ENCODE data around the gene TTLL4.
A peak's percentile ranks its signal among the peaks of the same experiment; 100 is the strongest.
"Not testable (repeated sequence)": the region's sequence is repeated elsewhere in the genome, so short reads cannot be mapped to it uniquely, and the experiment has no call there.

TTLL4 gene

DNA sequence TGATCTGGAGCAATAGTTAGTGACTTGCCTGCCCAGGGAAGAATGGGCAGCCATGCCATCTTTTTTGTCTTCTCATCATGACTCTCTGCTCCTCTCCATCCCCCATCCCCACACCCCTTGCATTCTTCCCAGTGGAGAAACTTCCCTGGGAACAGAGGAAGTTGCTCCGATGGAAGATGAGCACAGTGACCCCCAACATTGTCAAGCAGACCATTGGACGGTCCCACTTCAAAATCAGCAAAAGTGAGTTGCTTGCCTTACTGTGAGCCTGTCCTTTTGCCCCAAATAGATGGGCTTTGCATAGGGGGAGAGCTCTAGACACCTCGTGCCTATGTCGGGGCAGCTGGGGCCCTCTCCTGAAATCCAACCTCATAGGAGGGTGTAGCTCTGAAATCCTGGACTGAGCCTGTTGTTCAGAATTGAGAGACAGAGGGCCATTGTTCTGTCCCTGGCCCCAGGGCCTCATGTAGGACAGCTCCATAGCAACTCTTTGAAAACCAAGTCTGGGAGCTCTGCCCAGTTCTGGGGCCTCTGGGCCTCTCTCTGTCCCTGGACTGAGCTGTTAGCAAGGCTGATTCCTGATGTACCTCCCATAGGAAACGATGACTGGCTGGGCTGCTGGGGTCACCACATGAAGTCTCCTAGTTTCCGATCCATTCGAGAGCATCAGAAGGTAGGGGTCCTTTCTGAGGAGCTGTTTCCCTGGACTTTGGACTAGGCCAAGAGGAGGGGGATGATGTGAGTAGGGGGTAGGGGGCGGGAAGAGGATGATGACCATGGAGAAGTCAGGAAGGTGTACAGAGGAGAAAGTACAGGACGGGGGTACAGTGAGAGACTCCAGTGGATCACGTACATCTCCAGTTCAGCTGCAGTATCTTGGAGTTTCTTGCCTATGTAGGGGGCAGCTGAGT, 35.2 kb downstream of the TTLL4 start:
- DNase-seq (ENCODE audit: low spot score) = peak; percentile 100

DNA sequence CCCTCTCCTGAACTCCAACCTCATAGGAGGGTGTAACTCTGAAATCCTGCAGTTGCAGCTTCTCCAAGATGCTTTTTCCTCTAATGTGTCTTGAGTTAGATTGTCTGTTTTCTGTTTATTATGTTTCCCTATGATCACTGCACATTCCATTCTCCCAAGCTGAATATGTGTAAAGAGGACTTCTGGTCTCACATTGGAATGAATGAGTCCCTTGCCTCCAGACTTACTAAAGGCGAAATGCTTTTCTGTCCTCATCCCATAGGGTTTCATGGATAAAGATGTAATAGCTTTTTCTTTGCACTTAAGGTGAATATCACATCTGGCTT, 35.8 kb downstream of the TTLL4 start:
- peak; percentile 28 for DNase-seq (ENCODE audit: low spot score)

DNA sequence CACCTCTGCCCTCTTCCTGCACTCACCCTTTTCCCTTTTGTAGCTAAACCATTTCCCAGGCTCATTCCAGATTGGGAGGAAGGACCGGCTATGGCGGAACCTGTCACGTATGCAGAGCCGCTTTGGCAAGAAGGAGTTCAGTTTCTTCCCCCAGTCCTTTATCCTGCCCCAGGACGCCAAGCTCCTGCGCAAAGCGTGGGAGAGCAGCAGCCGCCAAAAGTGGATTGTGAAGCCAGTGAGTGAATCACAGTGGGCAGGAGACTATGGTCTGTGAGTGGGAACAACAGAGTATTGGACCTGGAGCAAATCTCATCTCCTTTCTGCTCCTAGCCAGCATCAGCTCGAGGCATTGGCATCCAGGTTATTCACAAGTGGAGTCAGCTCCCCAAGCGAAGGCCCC, 36.3 kb downstream of the TTLL4 start:
- DNase-seq (ENCODE audit: low spot score) = no peak

DNA sequence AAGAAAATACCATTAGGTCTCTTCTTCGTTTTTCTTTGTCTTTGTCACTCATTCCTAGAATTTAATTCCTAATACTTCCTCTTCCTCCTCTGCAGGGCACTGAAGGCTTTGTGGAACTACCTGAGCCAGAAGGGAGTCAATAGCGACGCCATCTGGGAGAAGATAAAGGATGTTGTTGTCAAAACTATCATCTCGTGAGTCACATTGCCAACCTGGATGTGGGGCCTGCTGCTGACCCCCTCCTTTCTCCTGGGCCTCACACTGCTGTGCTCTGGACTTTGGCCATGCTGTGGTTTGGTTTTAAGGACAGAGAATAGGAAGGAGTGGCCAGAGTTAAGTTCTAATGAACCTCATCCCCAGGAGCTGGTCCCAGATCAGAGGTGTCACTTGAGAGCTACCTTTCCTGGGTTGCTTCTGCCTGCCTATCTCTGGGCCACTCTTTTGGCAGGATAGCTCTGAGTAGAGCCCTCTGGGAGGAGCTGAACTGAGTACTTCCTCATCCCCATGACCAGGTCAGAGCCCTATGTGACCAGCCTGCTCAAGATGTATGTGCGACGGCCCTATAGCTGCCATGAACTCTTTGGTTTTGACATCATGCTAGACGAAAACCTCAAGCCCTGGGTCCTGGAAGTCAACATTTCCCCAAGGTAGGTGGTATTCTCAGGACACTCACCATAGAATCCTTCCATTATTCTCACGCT, 38.3 kb downstream of the TTLL4 start:
- no peak for DNase-seq (ENCODE audit: low spot score)

DNA sequence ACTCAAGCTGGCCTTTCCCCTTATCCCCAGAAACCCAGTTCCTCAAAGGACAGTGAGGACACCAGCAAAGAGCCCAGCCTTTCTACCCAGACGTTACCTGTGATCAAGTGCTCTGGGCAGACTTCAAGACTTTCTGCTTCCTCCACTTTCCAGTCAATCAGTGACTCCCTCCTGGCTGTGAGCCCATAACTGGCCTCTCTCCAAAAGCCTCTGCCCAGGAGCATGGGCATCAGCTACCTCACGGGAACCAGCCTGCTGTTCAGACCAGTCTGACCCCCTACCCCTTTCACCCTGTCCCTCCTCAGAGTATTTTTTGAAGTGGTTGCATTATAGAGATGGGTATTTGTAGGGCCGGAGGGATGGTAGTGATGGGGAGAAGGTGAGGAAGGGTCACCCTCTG, 43.6 kb downstream of the TTLL4 start:
- no peak for DNase-seq (ENCODE audit: low spot score)

DNA sequence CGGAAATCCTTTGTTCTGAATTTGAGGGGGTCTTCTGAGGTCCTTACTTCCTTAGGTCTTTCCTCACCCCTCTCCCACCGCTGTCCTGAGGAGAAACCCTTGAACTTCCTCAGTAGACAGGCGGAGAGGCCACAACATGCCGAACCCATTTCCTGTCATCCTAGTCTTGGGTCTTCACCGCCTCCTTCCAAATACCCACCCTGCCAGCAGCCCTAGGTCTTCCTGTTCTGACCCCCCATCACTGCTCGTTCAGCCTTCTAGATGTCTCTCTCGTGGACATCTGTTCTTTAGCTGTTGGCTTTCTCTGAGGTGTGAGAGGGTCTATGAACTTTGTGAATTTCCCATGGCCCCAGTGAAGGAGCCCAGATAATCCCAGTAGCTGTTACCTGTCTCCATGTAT, 44.1 kb downstream of the TTLL4 start:
- no peak for DNase-seq (ENCODE audit: low spot score)

DNA sequence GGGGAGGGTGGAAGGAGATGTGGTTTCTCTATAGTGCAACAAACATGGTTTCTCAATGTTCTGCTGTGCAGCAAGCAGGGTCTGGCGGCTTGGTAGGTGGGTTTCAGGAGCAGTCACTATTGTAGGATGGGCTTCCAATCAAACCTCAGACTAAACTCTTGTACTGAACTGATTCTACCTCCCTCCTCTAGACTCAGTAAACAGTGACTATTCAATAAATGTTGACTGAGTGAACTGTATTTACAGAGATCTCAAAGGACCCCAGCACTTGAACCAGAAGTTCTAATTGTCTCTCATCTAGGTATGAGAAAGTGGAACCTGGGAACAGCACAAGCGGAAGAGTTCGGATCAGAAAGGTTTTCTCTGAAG, 44.5 kb downstream of the TTLL4 start:
- no peak for DNase-seq (ENCODE audit: low spot score)

DNA sequence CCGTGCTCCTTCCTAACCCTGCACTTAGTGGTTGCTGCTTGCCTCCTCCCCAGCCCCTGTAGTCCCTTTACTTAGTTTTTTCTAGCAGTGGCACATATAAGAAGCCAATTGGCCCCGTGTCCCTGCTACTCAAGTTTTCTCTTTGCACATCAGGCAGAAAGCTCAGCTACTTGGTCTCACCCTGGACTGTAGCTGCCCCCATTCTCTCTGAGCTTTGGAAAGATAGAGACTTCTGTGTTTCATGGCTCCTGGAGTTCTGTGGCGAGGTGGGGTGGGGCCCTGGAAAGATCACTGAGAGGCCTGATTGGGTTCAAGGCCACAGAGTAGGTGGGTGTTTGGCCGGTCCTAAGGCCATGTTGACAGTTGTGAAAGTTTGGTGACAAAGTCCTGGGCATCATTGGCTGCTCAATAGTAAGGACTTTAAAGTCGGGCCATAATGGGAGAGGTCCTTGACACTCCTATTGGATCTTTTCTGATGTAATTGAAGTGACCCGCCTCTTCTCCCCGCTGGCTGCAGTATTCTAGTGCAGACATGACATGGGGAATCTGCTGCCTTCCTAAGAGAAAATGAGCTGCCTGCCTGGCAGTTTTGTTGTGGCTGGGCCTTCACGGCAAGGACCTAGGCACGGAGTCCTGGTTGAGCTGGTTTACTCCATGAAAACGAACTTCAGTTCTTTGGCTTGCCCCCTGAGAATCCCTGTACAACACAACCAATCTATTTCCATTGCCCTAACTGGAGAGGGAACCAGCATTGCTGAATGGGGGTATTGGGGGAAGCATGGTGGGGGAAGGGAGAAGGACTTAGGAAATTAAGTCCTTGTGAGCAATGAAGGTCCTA, 45.2 kb downstream of the TTLL4 start:
- no peak for DNase-seq (ENCODE audit: low spot score)

DNA sequence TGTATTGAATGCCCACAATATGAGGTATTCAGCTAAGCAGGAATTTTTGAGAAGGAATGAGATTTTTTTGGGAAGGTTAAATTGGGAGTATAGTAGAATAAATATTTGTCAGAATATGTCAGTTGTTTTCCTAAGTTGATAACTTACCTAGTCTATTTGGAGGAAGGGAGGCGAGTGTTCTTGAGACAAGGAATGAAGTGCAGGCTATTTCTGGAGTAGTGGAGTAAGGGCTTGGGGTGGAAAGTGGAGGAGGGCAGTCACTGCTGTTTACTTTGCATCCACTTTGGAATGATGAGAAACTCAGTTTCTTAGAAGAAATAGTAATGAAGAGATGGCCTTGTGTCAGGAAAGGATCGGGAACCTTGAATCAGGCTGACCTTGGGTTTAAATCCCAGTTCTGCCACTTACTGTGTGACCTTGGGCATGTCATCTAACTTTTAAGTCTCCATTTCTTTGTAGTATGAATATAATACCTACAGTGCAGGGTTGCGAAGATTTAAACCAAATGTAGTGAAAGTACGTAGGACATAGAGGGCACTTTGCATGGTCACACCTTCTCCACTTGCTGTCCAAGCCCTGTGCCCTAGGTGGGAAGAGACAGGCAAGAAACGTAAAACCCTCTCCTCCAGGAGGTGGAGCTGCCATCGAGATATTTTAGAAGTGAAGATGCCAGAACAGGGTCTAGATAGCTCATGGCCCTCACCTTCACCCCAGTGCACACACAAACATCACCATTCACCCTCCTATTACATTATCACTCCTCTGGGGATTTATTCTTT, 46.2 kb downstream of the TTLL4 start:
- no peak for DNase-seq (ENCODE audit: low spot score)

DNA sequence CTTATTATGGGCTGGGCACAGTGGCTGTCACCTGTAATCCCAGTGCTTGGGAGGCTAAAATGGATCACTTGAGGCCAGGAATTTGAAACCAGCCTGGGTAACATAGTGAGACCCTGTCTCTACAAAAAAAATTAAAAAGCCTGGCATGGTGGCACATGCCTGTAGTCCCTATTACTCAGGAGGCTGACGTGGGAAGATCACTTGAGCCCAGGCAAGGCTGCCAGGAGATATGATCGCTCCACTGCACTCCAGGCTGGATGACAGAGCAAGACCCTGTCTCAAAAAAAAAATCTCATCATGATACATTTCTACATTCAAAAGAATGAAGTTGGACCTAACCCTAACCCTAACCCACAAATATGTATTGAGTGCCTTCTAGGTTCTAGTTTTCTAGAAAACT, 51.2 kb downstream of the TTLL4 start:
- no peak for DNase-seq (ENCODE audit: low spot score)

DNA sequence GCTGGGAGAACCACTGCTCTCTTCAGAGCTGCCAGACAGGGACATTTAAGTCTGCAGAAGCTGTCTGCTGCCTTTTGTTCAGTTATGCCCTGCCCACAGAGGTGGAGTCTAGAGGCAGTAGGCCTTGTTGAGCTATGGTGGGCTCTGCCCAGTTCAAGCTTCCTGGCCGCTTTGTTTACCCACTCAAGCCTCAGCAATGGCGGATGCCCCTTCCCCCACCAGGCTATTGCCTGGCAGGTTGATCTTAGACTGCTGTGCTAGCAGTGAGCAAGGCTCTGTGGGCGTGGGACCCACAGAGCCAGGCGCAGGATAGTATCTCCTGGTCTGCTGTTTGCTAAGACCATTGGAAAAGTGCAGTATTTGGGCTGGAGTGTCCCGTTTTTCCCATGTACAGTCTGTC, 62.1 kb downstream of the TTLL4 start:
- DNase-seq (ENCODE audit: low spot score) = not testable (repeated sequence)

DNA sequence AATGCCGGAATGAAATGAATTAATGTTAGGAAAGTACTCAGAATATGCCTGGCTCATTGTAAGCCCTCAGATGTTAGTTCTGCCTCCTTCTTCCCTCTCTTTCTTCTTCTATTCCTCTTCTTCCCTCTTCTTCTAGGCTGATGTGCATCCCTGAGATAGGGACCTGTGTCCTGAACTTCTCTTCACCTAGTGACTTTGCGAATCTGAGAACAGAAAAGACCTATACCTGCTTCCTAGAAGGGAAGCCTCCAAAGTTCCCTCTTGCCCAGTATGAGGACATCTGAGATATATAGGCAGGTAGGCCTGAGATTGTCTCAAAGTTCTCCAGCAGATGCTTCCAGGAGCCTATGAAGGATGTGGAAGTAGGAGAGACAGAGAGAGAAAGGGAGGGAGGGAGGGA, 63.2 kb downstream of the TTLL4 start:
- DNase-seq (ENCODE audit: low spot score) = no peak

DNA sequence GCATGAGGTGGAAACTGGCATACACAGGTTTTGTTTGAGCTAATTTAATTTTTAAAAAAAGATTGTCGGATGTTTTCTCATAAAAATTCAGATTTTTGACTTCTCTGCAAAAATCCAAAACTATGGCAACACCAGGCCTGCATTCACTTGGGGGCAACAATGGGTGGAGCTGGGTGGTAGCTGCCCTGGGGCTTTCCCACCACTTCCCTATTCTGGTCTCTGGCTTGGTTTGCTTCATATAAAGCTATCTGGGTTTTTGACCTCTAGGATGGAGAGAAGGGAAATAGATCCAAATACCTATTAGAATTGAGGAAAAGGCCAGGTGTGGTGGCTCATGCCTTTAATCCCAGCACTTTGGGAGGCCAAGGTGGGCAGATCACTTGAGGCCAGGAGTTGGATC, 65.9 kb downstream of the TTLL4 start:
- DNase-seq (ENCODE audit: low spot score) = no peak

DNA sequence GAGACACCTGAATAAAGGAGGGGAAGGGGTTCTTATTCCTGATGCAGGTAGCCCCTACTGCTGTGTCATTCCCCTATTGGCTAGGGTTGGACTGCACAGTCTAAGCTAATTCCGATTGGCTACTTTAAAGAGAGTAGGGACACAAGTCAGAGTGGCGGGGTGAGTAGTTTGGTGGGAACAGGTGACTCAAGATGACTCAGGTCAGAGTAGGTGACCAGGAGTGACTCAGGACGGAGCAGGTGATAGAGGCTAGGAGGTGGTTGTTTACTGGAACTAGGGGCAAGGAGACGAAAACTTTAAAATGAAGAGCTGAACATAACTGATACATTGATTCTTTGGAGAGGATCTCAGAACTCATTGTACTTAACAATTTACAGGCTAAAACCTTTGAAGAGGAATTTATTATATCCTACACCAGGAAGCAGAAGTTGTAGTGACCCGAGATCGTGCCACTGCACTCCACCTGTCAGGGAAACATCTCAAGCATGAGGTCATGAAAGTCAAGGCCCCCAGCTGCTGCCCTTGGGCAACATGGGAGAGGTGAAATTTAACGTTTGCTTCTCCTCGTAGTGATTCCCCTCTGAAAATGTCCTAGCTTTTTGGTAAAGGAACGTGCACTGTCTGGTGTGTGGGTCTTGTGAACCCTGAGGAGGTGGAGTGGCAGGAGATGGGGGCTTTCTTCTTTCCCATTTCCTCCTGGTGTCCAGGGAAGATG, 66.8 kb downstream of the TTLL4 start:
- DNase-seq (ENCODE audit: low spot score) = no peak

DNA sequence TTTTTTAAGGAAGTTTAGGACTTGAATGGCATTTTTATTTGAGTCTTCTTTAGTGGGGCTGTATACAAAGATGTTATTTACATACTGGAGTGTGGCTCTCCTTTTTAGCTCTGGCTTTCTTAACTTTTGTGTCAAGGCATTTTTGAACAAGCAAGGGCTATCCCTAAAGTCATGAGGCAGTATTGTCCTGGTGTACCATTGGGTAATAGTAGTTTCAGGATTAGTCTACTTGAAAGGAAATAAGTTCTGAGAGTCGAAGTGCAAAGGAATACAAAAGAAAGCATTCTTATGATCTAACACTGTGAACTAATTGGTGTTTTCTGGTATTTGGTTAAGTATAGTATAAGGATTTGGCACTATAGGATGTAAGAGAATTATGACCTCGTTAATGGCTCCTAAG, 69.4 kb downstream of the TTLL4 start:
- no peak for DNase-seq (ENCODE audit: low spot score)

DNA sequence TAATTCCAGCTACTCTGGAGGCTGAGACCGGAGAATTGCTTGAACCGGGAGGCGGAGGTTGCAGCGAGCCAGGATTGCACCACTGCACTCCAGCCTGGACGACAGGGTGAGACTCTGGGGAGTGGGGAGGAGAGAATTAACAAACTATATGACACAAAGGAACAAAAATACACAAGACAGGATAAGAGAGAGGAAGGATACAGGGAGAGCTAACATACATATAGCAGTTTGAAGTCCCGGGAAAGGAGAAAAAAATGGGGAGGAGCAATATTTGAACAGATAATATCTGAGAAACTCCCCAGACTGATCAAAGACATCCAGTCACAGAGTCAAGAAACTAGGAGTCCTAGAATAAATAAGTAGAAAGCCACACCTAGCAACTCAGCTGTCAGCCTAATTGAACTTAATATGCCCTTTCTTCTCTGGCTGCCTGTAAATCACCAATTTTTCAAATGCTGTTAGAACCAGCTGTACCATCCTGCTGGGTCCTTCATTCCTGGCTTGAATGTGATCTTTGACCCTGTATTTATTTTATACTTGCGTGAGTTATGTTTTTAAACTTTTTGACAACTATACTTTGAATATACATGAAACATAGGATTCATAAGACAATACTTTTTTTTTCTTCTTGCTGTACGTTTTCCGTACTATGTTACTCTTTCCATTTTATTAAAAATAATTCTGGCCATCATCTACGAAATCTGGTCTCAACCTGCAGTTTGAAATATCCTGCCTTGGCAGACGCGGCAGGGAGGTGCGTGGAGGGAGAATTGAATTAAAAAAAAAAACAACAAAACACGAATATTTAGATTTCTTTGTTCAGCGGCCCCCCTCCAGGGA, 70.4 kb downstream of the TTLL4 start:
- DNase-seq (ENCODE audit: low spot score) = peak; percentile 44

DNA sequence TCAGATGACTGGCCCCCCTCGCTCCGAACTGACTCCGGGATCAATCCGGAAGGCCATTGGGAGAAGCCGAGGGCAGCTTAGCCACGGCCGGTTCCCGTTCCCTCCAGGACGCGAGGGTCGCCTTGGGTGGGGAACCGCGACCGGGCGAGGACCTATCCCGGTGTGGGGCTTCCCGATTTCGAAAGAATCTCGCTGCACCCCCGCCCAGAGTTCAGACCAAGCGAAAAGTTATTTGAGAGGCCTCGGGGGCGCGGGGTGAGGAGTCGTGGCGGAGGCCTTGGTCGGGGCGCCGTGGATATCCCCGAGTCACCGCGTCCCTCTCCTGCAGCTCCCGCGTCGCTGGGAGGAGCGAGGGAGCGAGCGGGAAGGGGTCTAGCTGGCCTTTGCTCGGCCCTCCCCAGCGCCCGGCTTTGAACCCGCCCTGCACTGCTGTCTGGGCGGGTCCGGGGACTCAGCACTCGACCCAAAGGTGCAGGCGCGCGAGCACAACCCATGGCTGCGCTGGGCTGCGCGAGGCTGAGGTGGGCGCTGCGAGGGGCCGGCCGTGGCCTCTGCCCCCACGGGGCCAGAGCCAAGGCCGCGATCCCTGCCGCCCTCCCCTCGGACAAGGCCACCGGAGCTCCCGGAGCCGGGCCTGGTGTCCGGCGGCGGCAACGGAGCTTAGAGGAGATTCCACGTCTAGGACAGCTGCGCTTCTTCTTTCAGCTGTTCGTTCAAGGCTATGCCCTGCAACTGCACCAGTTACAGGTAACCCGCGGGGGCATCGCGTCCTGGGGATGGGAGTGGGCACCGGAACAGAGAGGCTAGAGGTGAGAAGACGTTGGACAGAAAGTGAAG, 71.3 kb downstream of the TTLL4 start, which contains the start of gene CYP27A1:
CYP27A1 (plus strand) TSS at position 457 of the 837 bp plus-strand sequence; CDS start at position 493, 36 bp downstream.
- peak; percentile 58 for DNase-seq (ENCODE audit: low spot score)

DNA sequence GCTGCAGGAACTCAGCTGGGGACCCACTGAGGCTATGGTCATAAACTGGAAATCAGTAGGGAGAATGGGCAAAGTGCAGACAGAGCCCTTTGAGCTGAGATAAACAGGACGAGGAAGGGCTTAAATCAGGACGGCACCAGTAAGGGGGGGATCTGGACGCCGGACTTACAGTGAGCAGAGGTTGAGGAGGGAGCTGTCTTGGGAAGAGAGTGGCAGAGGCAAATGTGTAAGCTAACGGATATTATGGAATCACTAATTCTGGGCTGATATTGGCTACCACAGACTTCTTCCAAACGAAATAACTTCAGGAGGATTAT, 71.9 kb downstream of the TTLL4 start:
- no peak for DNase-seq (ENCODE audit: low spot score)

DNA sequence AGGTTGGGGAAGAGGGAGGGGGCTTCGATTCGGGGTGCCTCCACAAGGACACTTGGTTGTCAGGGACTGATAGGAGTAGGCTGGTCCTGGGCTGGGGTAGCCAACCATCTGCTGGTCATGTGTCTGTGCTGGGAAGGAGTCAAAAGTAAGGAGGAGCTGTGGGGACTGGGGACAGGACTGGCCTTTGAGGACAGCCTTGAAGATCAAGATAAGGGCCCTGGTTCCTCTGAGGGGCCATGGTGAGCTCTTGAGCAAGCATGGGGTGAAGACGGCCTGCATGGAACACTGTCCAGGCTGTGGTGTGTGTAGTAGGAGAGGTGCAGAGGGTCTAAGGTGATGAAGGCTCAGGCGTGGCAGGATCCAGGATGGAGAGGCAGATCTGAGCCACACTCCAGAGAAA, 73.1 kb downstream of the TTLL4 start:
- DNase-seq (ENCODE audit: low spot score) = no peak

DNA sequence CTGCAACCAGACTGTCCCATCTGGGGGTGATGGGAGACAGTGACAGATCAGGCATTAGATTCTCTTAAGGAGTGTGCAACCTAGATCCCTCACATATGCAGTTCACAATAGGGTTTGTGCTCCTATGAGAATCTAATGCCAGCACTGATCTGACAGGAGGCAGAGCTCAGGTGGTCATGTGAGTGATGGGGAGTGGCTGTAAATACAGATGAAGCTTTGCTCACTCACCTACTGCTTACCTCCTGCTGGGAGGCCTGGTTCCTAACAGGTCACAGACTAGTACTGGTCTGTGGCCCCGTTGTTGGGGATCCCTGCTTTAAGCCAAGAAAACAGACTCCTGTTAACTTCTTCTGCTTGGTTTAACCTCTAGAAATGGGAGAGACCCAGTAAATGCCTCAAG, 74.5 kb downstream of the TTLL4 start:
- DNase-seq (ENCODE audit: low spot score) = no peak
